GM12878 (cell line): ENCODE data around the gene HOOK1. TPM values are rescaled to one million over a fixed set of nuclear protein-coding genes. Genes with fewer than 3 reads are reported as not detected.

Source experiments
- ATAC-seq: fragments of 200-7000 bp; cut with Tn5 transposase; 3 replicates; pipeline ENCODE4 v1.9.1; 2020; ENCODE audit warnings: mild to moderate bottlenecking, moderate library complexity
- BruUV-seq: library from RNA; stranded (reverse); fragments of 400-500 nt; replicated peaks from 2 replicates; lab custom pipeline; 2021; lab: Mats Ljungman, UMichigan
- CTCF ChIA-PET: fragments of 300-600 bp; sonication (Branson Sonifier 250); formaldehyde crosslinking; extraction: SDS; loops from one replicate; lab custom pipeline; 2021; ENCODE audit warnings: inconsistent platforms; lab: Yijun Ruan, JAX
- POLR2A ChIA-PET: fragments of 350-600 bp; formaldehyde crosslinking; extraction: SDS; loops from one replicate; lab custom pipeline; 2021; ENCODE audit warnings: inconsistent platforms; lab: Charles Lee
- RAD21 ChIA-PET: fragments of 300-600 bp; sonication (Branson Sonifier 250); formaldehyde crosslinking; loops from one replicate; lab custom pipeline; 2023; ENCODE audit warnings: antibody characterized with exemption; ENCODE audit not compliant: unreplicated experiment; lab: Charles Lee
- SMC1A ChIA-PET: fragments of 300-600 bp; sonication (Branson Sonifier 250); formaldehyde crosslinking; loops from one replicate; lab custom pipeline; 2023; ENCODE audit not compliant: unreplicated experiment, uncharacterized antibody; lab: Charles Lee
- DNase-seq: peaks from one replicate; pipeline ENCODE4 v3.0.0-alpha.2; 2011; ENCODE audit warnings: low read depth, low spot score
- FAIRE-seq: peaks from 3 replicates; lab custom pipeline; 2011; peaks lifted over from hg19 to GRCh38; lab: Jason Lieb, UNC
- H2AFZ ChIP-seq: 2 replicates; pipeline ENCODE4 v1.6.0; 2011; ENCODE audit warnings: low read depth, low read length, control low read depth; ENCODE audit not compliant: control insufficient read depth
- H3K27ac ChIP-seq: 2 replicates; pipeline ENCODE4 v1.5.1; 2011; ENCODE audit warnings: control low read depth; ENCODE audit not compliant: control insufficient read depth, insufficient read depth
- H3K27me3 ChIP-seq, 2 experiments: replicated peaks in 1 of 2; 2 replicates each; pipeline versions ENCODE4 v1.6.0 to v1.6.1; 2011; ENCODE audit warnings: low read length in 1 of 2; ENCODE audit not compliant: control insufficient read depth in 2 of 2, insufficient read depth in 2 of 2
- H3K36me3 ChIP-seq, 2 experiments: 2 replicates each; pipeline ENCODE4 v1.5.1; 2011; ENCODE audit warnings: low read length in 1 of 2; ENCODE audit not compliant: control insufficient read depth in 2 of 2, insufficient read depth in 2 of 2
- H3K4me1 ChIP-seq: 2 replicates; pipeline ENCODE4 v1.6.1; 2011; ENCODE audit warnings: mild to moderate bottlenecking, low read length, moderate library complexity, mixed read lengths; ENCODE audit not compliant: control insufficient read depth, insufficient read depth
- H3K4me2 ChIP-seq: 2 replicates; pipeline ENCODE4 v1.6.0; 2011; ENCODE audit warnings: control low read depth; ENCODE audit not compliant: control insufficient read depth, insufficient read depth
- H3K4me3 ChIP-seq: fragments of 200-600 bp; sonication (generic); 2 replicates; pipeline ENCODE4 v1.5.1; 2016
- H3K79me2 ChIP-seq: 2 replicates; pipeline ENCODE4 v1.6.0; 2011; ENCODE audit warnings: low read length; ENCODE audit not compliant: control insufficient read depth, insufficient read depth
- H3K9ac ChIP-seq: 2 replicates; pipeline ENCODE4 v1.8.0; 2011; ENCODE audit warnings: low read length, control low read depth, mixed read lengths; ENCODE audit not compliant: control insufficient read depth, insufficient read depth
- H3K9me3 ChIP-seq: replicated peaks from 3 replicates; pipeline ENCODE4 v1.5.1; 2011; ENCODE audit warnings: mild to moderate bottlenecking, low read length; ENCODE audit not compliant: control insufficient read depth, insufficient read depth
- H4K20me1 ChIP-seq: 2 replicates; pipeline ENCODE4 v1.6.0; 2011; ENCODE audit not compliant: control insufficient read depth, insufficient read depth
- CHD2 ChIP-seq: IDR thresholded peaks from 2 replicates; pipeline ENCODE4 v1.6.1; 2011; ENCODE audit warnings: low read depth, low read length, improper control_type of control experiment, borderline replicate concordance
- HDAC2 ChIP-seq: fragments of 200-600 bp; sonication (generic); IDR thresholded peaks from 2 replicates; pipeline ENCODE4 v1.6.1; 2017
- JUND ChIP-seq: IDR thresholded peaks from 2 replicates; pipeline ENCODE4 v1.6.1; 2012; ENCODE audit warnings: low read depth, mild to moderate bottlenecking, low read length, improper control_type of control experiment, moderate library complexity
- NBN ChIP-seq: fragments of 450-650 bp; IDR thresholded peaks from 2 replicates; pipeline ENCODE4 v1.6.1; 2016
- WGBS: methylation state at CpG from one replicate; pipeline ENCODE4 v1.1.6; 2016; ENCODE audit warnings: low lambda C conversion rate; ENCODE audit not compliant: insufficient replicate concordance, insufficient coverage; ENCODE audit errors: missing lambda C conversion rate; 5-methylcytosine and 5-hydroxymethylcytosine counted together
- in situ Hi-C: fragments of 300-500 bp; cut with MboI; formaldehyde crosslinking; loops from 9 replicates; pipeline ENCODE4 v1.14.3; 2018; ENCODE audit warnings: mixed read lengths
- intact Hi-C: fragments of 100-400 bp; cut with micrococcal nuclease; formaldehyde crosslinking; loops from one replicate; pipeline ENCODE4 v1.14.2; 2022; ENCODE audit not compliant: unreplicated experiment
- polyA plus RNA-seq, 11 experiments: library from polyadenylated mRNA; depleted of rRNA in 4 of 11; unstranded in 6 of 11; stranded (reverse) in 5 of 11; fragments of >200 nt; fragmentation: Nextera tagmentation in 4 of 11; fragmentation: Illumina TruSeq in 1 of 11; extraction: Ambion mirVana in 4 of 11; extraction: Trizol in 1 of 11; gene quantifications; 1 replicate in 1 of 11; 2 replicates in 10 of 11; pipeline versions ENCODE4 v1.2.1 to v1.2.3, GENCODE V29; 2011 to 2016; ENCODE audit warnings: inconsistent platforms in 2 of 11, missing spikeins in 2 of 11, low read depth in 1 of 11
- total RNA-seq, 4 experiments: library from RNA; depleted of rRNA in 3 of 4; stranded (reverse); fragments of >200 nt in 3 of 4; fragmentation: Illumina TruSeq in 1 of 4; extraction: Trizol in 1 of 4; gene quantifications; 2 replicates each; pipeline versions ENCODE4 v1.2.1 to v1.2.3, GENCODE V29; 2013 to 2021

Gene HOOK1
- total and polyA plus RNA-seq, 10 of the 15 experiments (the other 5 are each of a cell fraction or from before 2014, with no cell fraction given) = 1.4 to 15.4 (median 3.7) TPM

GRCh38 chr1:59885160-59885832 is 70.5 kb downstream of the HOOK1 start:
- Histone ChIP-seq H3K79me2 (no peaks in the 10 kb centered on the region), H3K27ac (no peak overlapping the region), H4K20me1 (no peaks in the 10 kb centered on the region), H3K4me1 (no peaks in the 10 kb centered on the region), H3K4me2 (no peak overlapping the region), H2AFZ (no peak overlapping the region), H3K9me3 (no peaks in the 10 kb centered on the region; the same call in 2 of the 3 replicates), H3K36me3 (no peaks in the 10 kb centered on the region), H3K9ac (no peak overlapping the region), H3K27me3 (no peaks in the 10 kb centered on the region), H3K4me3 (no peak overlapping the region)
- POLR2A ChIA-PET = no interaction called here
- SMC1A ChIA-PET = interaction anchor here (1.4 kb wide), 1 partner anchor 62 kb away, joined by 3 read pairs; no protein-coding TSS in a partner anchor
- FAIRE-seq (no peak), DNase-seq (no peak), ATAC-seq (no peak)
- CTCF ChIA-PET = interaction anchor here (1.0 to 2.8 kb wide), 3 partner anchors 8 to 62 kb away, joined by 3 to 15 read pairs (median 4); no protein-coding TSS in a partner anchor
- intact Hi-C loops = no loop called here
- BruUV-seq = no TSS peak
- in situ Hi-C loops = no loop called here
- no peak for TF ChIP-seq CHD2
- TF ChIP-seq JUND = no peak
- TF ChIP-seq HDAC2 = no peak
- no peak for TF ChIP-seq NBN
- RAD21 ChIA-PET = interaction anchor here (1.8 kb wide), 1 partner anchor 62 kb away, joined by 7 read pairs; no protein-coding TSS in a partner anchor
- WGBS = 7% methylated on average over 3 of the region's 3 CpGs
